ENCODE results near the gene CALN1. TPM values are rescaled to one million over a fixed set of nuclear protein-coding genes. Genes with fewer than 3 reads are reported as not detected.

The CALN1 gene
- total and polyA plus RNA-seq, 9 of the 15 experiments (the other 6 are each of a cell fraction or from before 2014, with no cell fraction given) = 1.4 to 7.5 (median 3.3) TPM

DNA sequence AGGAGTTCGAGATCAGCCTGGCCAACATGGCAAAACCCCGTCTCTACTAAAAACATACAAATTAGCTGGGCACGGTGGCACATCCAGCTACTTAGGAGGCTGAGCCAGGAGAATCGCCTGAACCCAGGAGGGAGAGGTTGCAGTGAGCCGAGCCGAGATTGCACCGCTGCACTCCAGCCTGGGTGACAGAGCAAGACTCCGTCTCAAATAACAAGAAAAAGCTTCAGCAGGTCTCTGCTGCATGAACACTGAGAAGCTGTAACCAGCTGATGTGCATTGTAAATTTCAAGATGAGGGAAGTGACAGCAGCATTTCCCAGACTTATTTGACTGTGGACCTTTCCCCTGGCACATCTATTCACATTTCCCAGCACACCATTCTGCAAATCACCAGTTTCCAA, 222.0 kb downstream of the CALN1 start:
- no peak overlapping the region for H3K9ac ChIP-seq (ENCODE audit: insufficient read depth in 1 of 2, low read depth in 2 of 2, low read length in 2 of 2)
- H3K4me3 ChIP-seq = no peak overlapping the region
- H3K36me3 ChIP-seq (ENCODE audit: control insufficient read depth, insufficient read depth, low read length) = no peaks in the 10 kb centered on the region
- DNase-seq (ENCODE audit: extremely low read depth in 1 of 4, low spot score in 3 of 4) (no peak), FAIRE-seq (no peak), ATAC-seq (no peak)
- in situ Hi-C loops (cut with MboI) = no loop called here
- no peak overlapping the region for H2AFZ ChIP-seq (ENCODE audit: low read depth, low read length)
- peaks cover 3 to 20% of the 10 kb centered on the region in 2 experiments; a peak in 3 of 5 replicates for H3K27me3 ChIP-seq (ENCODE audit: control insufficient read depth in 2 of 2, insufficient read depth in 2 of 2, low read length in 2 of 2)
- no peak overlapping the region for H3K27ac ChIP-seq (ENCODE audit: extremely low read depth, low read depth, low read length)
- no peaks in the 10 kb centered on the region for H3K9me1 ChIP-seq (ENCODE audit: control insufficient read depth, insufficient read depth, low read length)
- intact Hi-C loops (cut with micrococcal nuclease) = no loop called here
- 7% methylated on average over 6 of the region's 8 CpGs for WGBS (ENCODE audit: insufficient coverage, low coverage, missing lambda C conversion rate)
- no peaks in the 10 kb centered on the region for H3K4me1 ChIP-seq (replicated peaks in 1 of 2; ENCODE audit: control insufficient read depth in 2 of 2, insufficient read depth in 2 of 2, low read length in 2 of 2)
- no peaks in the 10 kb centered on the region for H3K79me2 ChIP-seq (ENCODE audit: control insufficient read depth, insufficient read depth, low read length)
- H3K4me2 ChIP-seq (ENCODE audit: insufficient read depth, low read length) = no peak overlapping the region
- CTCF ChIA-PET (ENCODE audit: low intra/inter-chr PET ratio) = no interaction called here
- no peaks in the 10 kb centered on the region for H4K20me1 ChIP-seq (replicated peaks; ENCODE audit: control insufficient read depth, insufficient read depth, low read length)
- TF ChIP-seq, protein P1, sequence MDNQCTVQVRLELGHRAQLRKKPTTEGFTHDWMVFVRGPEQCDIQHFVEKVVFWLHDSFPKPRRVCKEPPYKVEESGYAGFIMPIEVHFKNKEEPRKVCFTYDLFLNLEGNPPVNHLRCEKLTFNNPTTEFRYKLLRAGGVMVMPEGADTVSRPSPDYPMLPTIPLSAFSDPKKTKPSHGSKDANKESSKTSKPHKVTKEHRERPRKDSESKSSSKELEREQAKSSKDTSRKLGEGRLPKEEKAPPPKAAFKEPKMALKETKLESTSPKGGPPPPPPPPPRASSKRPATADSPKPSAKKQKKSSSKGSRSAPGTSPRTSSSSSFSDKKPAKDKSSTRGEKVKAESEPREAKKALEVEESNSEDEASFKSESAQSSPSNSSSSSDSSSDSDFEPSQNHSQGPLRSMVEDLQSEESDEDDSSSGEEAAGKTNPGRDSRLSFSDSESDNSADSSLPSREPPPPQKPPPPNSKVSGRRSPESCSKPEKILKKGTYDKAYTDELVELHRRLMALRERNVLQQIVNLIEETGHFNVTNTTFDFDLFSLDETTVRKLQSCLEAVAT (IDR thresholded peaks at IDR 0.05) = no peak
- TF ChIP-seq, protein P2, sequence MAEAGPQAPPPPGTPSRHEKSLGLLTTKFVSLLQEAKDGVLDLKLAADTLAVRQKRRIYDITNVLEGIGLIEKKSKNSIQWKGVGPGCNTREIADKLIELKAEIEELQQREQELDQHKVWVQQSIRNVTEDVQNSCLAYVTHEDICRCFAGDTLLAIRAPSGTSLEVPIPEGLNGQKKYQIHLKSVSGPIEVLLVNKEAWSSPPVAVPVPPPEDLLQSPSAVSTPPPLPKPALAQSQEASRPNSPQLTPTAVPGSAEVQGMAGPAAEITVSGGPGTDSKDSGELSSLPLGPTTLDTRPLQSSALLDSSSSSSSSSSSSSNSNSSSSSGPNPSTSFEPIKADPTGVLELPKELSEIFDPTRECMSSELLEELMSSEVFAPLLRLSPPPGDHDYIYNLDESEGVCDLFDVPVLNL (CRISPR knock-in tag; IDR thresholded peaks at IDR 0.05; ENCODE audit: low read depth) = no peak
- TF ChIP-seq, protein P3, sequence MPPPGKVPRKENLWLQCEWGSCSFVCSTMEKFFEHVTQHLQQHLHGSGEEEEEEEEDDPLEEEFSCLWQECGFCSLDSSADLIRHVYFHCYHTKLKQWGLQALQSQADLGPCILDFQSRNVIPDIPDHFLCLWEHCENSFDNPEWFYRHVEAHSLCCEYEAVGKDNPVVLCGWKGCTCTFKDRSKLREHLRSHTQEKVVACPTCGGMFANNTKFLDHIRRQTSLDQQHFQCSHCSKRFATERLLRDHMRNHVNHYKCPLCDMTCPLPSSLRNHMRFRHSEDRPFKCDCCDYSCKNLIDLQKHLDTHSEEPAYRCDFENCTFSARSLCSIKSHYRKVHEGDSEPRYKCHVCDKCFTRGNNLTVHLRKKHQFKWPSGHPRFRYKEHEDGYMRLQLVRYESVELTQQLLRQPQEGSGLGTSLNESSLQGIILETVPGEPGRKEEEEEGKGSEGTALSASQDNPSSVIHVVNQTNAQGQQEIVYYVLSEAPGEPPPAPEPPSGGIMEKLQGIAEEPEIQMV (tag; conservative IDR thresholded peaks at IDR 0.05; ENCODE audit: low read depth) = no peak
- TF ChIP-seq MECOM (CRISPR knock-in tag; IDR thresholded peaks at IDR 0.05) = no peak
- TF ChIP-seq SREBF1 (IDR thresholded peaks at IDR 0.05; ENCODE audit: borderline replicate concordance, low read depth, low read length) = no peak
- no TSS peak for BruUV-seq (replicated peaks)
- POLR2A ChIA-PET = no interaction called here
- H3K9me3 ChIP-seq (replicated peaks; ENCODE audit: control insufficient read depth, insufficient read depth, low read depth, low read length) = no peaks in the 10 kb centered on the region
